GM18499 (cell line): ENCODE data around the gene MAD1L1.

Source experiments
- ATAC-seq: cut with Tn5 transposase; IDR thresholded peaks from one replicate; pipeline ENCODE4 v1.9.1; 2021; ENCODE audit warnings: moderate number of reproducible peaks; ENCODE audit not compliant: insufficient read depth, unreplicated experiment

MAD1L1 gene

GRCh38 chr7:2259480-2259879 lies 26.7 kb upstream of the MAD1L1 start:
- no peak for ATAC-seq

GRCh38 chr7:2258661-2259365 lies 26.1 kb upstream of the MAD1L1 start:
- no peak for ATAC-seq

GRCh38 chr7:2257651-2258050 lies 24.9 kb upstream of the MAD1L1 start:
- ATAC-seq, result no peak

- ATAC-seq, result no peak
These were observed 24.4 kb upstream of the MAD1L1 start for GRCh38 chr7:2257046-2257551.

GRCh38 chr7:2256306-2257045 lies 23.7 kb upstream of the MAD1L1 start:
- no peak for ATAC-seq

GRCh38 chr7:2255145-2256139 lies 22.7 kb upstream of the MAD1L1 start:
- no peak for ATAC-seq

DNA sequence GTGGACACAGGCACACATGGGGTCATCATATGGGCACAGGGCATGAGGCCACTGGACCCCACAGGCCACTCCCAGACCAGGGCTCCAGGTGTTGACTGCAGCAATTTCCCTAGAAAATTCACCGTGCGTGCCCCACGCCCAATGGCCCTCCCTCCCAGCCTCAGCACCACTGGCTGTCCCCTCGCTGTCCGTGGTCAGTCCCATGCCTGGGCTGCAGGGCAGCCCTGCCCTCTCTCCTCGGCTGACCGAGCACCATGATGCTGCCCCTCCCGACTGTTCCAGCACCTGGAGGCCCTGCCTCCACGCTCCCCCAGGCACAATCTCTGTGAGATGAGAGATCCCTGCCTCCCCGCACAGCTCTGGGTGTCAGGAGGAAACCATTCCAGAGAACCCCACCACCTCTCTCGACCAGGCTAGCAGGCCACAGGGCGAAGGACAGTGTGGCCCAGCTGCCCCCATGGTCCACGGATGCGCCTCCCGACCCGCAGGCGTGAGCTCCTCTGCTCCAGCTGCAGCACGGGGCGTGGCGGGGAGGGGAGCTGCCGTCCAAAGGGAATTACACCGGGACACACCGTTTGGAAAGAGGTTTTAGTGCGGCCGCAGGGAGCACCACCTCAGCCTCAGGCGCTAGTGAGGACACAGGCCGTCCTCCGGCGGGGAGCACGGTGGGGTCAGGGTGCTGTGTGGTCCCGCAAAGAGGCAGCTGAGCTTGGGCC lies 21.8 kb upstream of the MAD1L1 start:
- ATAC-seq, result no peak

GRCh38 chr7:2253525-2254244 lies 20.9 kb upstream of the MAD1L1 start:
- ATAC-seq, result no peak

- no peak for ATAC-seq
These were observed 20.3 kb upstream of the MAD1L1 start for GRCh38 chr7:2253021-2253420.

DNA sequence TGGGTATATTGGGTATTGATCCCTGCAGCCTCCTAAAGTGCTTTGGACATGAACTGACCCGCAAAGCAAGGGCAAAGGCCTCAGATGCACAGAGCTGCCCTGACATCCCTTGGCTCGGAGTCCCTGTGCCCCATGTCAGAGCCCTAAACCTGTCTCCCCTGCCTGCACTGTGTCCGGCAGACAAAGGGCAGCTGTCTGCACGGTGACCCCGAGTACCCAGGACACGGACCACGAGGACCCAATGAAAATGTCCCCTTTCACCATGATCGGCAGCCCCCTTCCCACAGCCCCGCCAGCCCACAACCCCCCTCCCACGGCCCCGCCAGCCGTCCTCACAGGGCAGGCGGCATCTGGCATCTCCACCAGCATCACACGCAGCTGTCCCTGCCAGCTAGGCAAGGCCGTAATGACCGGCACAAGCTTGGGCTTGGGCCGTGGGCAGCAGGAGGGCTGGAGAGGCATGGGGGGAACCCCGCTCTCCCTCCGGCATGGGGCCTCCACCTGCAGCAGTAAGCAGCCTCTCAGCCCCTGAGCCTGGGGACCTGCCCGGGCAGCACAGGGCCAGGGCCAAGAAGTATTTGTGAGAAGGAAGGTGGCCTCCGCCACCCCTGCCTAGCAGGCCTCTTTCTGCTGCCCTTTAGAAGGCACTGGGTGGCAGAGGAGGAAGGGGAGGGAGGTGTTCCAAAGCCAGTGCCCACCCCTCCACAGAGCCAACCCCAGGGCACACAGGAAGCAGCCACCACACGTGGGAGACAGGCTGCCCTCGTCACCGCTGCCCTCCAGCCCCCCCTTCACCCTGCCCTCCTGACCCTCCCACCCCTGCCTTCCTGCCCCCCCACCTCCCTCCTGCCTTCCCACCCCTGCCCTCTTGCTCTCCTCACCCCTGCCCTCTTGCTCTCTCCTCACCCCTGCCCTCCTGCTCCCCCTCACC lies 19.4 kb upstream of the MAD1L1 start:
- no peak for ATAC-seq

- ATAC-seq, result no peak
These were observed 18.6 kb upstream of the MAD1L1 start for GRCh38 chr7:2251381-2251780.

DNA sequence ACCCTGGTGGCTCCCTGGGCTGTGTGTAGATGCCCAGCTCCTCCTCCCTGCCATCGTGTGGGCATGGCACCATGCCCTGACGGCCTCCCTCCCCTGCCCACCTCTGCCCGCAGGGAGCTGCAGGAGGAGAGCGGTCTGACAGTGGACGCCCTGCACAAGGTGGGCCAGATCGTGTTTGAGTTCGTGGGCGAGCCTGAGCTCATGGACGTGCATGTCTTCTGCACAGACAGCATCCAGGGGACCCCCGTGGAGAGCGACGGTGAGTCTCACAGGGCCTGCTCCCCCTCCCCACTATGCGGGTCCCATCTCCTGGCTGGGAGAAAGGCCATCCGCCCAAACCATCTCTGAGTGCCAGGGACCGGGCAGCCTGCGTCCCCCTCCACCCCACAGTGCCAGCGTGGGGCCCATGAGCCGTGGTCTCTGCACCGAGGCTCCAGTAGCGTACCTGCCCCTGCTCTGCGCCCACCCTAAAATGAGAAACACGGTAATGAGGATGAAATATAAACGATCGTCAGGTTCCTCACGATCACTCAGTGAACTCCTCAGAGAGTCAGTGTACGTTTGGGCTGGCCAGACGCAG lies 17.1 kb upstream of the MAD1L1 start:
- no peak for ATAC-seq

DNA sequence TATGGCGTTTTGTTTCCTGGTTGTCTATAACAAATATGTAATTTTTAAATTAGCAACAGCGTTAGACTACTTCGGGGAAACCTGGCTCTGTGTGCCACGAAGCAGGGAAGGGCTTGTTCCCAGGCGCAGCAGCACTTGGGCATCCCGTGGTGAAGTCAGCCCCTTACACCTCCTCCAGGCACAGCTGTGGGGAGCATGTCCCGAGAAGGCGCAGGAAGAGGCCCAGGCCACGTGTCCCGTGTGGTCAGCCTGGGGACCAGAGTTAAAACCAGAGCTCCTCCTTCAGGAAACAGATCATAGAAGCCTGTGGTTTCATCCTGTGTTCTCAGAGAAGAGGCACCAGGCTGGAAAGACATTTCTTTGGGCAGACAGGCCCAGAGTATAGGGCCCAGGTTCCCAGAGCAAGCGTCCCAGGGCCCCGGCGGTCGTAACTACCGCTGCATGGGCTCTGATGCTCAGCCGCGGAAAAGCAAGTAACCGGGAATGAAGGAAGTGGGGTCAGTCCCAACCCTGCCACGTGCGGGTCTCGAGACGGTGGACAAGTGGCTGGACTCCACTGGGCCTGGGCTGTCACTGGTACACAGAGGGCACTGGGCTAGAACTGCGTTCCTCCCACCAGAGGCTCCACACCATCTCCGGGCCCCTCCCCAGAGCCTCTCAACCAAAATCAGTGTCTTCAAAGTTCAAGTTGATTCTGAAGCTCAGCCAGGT lies 16.4 kb upstream of the MAD1L1 start:
- peak; percentile 63 for ATAC-seq

DNA sequence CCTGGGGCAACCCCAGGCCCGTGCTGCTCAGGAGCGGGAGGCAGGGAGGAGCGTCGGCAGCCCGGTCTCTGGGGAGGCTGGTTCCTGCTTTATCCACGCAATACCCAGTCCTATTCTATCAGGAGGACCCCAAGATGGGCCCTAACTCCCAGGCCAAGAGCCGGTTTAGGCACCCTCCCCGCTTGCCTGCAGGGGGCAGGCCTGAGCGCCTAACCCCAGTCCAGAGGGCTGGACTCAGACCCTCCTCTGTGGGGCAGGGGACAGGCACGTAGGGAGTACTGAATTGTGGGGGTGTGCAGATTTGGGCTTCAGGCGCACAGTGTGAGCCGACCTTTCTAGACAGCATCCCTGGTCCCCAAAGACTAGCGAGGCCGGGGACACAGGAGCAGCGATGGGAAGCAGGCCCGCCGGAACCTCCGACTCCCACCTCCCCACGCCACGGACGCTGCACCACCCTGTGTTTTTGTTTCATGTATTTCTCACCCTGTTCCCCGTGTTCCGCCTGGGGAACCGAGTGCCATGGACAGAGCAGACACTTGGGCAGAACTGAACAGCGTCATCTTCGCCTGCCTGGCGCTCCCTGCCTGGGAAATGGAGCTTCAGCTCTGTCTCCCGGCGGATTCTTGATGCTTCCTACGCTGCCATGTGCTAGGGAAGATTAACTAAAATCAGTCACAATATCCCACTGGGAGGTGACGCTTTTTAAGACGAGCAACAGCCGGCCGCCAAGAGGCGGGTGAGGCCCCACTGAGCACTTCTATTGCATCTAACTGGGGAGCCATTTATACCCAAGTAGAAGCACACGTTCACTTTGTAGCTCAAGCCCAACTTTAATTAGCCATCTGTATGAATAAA lies 14.6 kb upstream of the MAD1L1 start:
- ATAC-seq, result no peak

DNA sequence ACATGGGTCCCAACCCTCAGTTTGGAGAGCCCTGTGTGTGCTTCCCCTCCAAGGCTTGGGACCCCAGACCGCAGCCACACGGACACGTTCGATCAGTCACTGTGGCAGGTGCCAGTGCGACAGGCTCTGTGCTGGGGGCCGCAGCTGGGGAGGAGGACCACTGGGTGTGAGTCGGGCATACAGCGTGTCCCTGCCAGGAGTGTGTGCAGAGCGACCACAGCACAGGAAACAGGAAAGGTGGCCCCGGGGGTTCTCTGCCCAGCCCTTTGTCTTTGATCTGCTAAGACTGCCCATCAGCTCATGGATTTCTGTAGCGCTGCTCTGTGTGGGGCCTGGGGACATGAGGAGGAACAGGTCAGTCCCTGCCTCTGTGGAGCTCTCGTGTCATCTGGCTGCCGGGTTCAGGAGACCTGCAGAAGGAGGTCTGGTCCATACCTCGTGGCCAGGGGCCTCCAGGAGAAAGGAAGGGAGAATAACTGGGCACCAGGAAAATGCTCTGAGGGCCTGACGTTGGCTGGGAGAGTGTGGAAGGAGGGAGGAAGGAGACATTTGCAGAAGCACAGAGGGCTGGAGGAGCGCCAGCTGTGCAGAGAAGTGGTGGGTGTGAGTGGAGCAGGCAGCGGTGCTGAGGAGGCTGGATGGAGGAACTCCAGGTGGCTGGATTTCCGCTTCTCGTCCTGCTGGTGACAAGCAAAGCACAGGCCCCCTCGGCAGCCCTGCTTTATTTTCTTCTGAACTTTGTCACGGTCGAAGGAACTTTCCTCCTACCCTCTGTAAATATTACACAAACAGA lies 13.3 kb upstream of the MAD1L1 start:
- ATAC-seq, result no peak
